Peyer's patch (tissue), 4 donors: ENCODE results near the gene ABI2.

Experiments
- CTCF ChIP-seq, 6 experiments: fragments of 450-650 bp in 4 of 6; fragments of 200-600 bp in 2 of 6; sonication (generic) in 1 of 6; IDR thresholded peaks; one replicate each; pipeline ENCODE4 v1.5.1; 2017 to 2019; ENCODE audit warnings: antibody characterized with exemption in 6 of 6, mild to moderate bottlenecking in 3 of 6, moderate library complexity in 1 of 6
- POLR2A ChIP-seq, 2 donors: fragments of 450-650 bp; IDR thresholded peaks; one replicate each; pipeline ENCODE4 v1.5.1; 2017; ENCODE audit warnings: antibody characterized with exemption in 2 of 2, mild to moderate bottlenecking in 2 of 2, moderate library complexity in 2 of 2

GRCh38 chr2:203282101-203282500, 46.1 kb upstream of the ABI2 start:
- TF ChIP-seq CTCF (IDR thresholded peaks at IDR 0.05) (no peak), POLR2A (IDR thresholded peaks at IDR 0.05) (no peak)
